Measurements from ENCODE around the gene AMN.

Gene AMN

DNA sequence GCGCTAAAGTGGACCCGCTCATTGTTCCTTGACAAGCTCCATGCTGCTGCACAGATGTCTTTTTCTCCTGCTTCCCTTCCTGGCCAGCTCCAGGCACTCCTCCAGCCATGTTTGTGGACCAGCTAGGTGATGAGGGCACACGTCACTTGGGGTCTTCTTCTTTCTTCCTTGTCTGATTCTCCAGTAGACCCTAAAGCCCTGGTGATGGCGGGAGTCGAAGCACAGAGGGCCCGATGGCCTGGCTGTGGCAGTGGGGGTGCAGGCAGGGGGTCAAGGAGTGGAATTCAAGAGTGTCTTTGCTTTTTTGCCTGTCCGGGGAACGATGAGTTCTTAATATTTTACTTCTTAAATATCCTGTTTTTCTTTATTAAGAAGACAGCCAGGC lies 23.0 kb upstream of the AMN start:
- DNase-seq (ENCODE audit: low read depth): no peak

DNA sequence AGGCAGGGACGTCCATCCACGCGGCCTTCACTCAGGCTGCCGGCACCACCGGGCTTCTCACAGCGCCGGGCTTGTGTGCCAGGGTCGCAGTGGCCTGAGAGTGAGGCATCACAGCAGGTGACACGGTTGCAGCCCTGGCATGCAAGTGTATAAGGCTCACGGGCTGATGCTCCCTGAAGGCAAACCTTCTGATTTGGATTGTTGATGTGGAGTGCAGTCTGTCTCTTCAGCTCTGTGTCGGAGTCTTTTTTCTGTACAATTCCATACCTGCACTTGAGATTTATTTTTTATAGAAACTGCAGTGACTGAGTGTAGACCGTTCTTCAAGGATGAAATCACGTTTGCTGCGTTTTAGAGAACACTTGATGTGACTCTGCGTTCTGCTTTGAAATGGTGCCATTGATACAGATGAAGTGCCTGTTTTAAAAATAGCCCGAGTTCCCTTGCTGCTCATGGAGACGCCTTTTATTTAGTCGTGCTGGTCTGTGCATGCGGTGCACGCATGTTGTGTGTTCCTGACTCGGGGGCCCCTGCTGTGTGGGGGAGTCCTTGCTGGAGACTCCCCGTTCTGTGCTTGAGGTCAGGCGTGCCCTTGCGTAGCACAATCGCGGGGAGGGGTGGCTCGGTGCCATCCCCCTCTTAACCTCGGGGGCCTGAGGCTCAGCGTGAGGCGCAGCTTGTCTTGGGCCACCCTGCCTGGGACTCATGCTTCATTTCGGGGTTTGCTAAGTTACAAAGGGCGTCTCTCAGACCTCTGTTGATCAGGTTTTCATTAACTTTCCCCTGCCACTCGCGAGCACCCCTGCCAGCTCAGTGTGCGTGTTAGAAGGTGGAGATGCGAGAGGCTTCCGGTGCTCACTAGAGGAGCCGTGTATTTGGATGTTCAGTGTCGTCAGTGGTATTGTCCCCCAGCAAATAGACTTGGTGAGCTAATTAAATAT lies 21.6 kb upstream of the AMN start:
- DNase-seq (ENCODE audit: low read depth): no peak

DNA sequence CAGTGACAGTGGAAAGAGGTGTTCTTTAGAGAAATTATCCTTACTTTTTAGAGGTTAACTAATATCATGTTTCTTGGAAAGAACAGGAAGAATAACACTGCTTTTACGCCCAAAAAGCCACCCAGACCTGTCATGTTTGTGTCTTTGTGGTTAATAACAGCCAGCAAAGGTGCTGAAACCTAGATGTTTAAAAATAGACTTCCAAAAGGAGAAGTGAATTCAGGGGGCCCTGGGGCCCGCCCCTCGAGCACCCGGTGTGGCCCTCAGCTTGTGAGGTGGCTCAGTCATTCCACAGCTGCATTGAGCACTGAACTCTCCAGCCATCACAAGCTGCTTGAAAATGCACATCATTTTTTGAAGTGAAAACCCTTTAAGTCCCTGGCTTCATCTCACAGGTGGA lies 20.8 kb upstream of the AMN start:
- DNase-seq (ENCODE audit: low read depth): no peak

DNA sequence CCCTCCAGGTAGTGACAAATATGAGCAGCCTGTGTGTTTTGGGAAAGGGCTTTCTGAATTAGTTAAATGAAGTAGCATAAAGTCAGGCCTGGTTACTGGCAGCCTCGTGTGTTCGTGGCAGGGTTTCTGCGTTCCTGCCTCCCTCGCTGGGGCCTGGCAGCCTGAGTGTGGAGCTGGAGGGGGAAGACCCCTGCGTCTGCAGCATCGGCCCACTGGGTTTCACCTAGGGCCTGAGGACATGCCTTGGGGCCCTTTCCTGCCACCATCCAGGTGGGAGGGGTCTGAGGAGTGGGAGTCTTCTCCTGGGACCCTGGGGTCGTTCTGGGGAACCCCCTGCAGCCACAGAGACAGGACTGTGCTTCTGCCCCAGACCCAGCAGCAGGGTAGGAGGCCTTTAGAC lies 20.4 kb upstream of the AMN start:
- DNase-seq (ENCODE audit: low read depth): no peak

DNA sequence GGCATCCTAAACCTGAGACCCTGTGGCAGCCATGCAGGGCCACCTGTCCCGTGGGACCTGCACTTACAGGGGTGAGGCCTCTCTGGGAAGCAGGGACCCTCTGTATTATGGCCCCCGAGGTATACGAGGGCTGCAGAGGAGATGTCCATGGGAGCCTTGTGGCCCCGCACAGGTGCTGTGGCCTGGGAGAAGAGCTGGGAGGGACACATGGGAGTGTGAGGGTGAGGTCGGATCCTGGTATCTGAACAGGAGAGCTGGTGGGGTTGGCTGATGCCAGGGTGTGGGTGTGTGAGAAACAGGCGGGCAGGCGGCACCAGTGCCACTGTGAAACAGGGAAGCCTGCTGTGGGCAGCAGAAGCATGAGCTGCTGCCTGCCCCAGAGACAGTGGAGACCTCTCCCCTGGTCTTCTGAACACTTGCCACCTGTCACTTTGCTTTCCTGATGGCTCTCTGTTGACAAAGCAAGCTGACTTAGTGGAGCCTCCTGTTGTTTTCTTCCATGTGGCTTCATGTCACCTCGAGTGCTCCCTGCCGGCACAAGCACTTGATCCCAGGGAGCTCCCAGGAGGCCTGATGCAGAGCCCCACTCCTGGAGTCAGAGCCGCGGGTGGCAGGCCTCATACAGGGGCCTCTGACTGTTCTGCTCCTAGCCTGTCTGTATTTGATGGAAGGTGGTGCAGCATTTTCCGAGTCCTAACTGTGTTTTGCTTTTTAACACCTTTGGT lies 19.8 kb upstream of the AMN start:
- no peak for DNase-seq (ENCODE audit: low read depth)

DNA sequence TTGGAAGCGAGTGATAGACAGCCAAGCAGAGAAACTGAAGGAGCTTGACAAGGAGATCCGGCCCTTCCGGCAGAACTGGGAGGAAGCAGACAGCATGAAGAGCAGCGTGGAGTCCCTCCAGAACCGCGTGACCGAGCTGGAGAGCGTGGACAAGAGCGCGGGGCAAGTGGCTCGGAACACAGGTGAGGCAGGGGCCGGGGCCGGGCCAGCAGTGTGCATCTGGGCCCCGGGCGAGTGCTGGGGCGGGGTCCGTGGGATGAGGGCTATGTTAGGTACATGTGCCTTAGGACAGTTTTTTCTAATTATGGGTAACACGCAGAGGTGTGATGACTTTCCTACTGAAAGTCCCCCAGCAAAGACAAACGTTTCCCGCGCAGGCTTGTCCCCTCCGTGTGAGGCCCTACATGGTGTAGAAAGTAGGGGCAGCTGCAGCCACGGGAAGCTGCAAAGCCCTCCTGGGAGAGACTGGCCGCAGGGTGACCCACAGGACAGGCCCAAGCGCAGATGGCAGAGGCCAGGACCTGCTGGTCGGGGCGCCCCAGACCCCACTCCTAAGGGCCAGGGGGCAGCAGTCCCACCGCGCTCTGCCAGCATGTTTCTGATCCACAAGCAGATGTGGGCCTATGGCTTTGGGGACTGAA lies 19.1 kb upstream of the AMN start:
- DNase-seq (ENCODE audit: low read depth): no peak

DNA sequence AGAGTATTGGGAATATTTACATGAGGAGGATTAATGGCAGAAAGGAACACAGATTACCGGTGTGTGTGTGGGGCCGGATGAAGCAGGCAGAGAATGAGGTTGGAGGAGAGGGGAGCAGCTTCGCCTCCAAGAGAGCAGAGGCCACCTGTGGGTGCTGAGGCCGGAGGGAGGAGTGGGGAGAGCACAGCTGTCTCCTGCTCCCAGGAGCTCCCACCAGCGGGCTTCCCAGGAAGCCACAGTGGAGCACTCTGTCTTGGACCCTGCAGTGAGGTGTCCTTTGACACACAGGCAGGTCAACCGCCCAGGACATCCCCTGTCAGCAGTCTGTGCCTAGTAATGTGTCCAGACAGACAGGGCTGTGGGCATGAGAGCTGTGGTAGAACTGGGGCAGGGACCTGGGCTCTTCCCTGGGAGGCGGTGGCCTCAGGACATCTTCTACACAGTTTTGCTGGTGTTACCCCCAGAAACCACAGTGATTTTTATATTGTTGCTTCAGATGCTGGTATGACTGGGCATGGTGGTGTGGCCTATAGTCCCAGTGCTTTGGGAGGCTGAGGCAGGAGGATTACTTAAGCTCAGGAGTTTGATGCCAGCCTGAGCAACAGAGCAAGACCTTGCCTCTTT lies 18.5 kb upstream of the AMN start:
- DNase-seq (ENCODE audit: low read depth): no peak

DNA sequence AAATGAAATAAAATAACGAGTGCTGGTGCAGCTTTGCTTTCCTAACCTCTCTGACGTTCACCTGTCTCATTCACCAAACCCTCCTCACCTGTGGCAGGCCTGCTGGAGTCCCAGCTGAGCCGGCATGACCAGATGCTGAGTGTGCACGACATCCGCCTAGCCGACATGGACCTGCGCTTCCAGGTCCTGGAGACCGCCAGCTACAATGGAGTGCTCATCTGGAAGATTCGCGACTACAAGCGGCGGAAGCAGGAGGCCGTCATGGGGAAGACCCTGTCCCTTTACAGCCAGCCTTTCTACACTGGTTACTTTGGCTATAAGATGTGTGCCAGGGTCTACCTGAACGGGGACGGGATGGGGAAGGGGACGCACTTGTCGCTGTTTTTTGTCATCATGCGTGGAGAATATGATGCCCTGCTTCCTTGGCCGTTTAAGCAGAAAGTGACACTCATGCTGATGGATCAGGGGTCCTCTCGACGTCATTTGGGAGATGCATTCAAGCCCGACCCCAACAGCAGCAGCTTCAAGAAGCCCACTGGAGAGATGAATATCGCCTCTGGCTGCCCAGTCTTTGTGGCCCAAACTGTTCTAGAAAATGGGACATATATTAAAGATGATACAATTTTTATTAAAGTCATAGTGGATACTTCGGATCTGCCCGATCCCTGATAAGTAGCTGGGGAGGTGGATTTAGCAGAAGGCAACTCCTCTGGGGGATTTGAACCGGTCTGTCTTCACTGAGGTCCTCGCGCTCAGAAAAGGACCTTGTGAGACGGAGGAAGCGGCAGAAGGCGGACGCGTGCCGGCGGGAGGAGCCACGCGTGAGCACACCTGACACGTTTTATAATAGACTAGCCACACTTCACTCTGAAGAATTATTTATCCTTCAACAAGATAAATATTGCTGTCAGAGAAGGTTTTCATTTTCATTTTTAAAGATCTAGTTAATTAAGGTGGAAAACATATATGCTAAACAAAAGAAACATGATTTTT lies 17.1 kb upstream of the AMN start:
- no peak for DNase-seq (ENCODE audit: low read depth)

DNA sequence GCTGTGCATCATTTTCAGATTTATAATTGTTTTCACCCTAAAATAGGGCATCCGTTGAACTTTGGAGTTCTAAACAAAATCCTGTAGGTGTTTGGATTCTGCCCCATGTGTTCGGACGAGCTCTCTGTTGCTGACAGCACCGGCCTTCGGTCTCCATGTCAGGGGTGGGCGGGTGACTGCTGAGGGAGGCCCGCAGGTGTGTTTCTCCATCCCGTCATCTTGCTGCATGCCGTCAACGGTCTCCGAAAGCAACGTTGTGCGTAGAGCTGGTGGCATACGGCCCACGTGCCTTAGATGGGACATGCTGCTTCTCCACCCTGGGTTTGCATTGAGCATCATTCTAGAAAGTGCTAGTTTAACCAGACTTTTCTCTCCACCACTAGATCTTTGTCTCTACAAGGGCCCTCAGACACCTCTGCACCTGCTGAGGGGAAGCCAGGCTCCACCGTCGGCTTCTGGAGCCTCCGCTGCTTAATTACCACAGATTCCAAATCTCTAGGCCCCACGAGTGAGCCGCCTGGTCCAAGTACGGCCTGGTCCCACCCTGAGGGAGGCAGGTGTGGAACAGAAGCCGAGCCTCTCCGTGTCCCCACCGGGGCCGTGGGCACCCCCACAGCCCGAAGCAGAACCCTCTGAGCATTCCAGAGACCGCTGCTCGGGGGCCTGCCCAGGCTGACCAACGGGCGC lies 15.7 kb upstream of the AMN start:
- no peak for DNase-seq (ENCODE audit: low read depth)

DNA sequence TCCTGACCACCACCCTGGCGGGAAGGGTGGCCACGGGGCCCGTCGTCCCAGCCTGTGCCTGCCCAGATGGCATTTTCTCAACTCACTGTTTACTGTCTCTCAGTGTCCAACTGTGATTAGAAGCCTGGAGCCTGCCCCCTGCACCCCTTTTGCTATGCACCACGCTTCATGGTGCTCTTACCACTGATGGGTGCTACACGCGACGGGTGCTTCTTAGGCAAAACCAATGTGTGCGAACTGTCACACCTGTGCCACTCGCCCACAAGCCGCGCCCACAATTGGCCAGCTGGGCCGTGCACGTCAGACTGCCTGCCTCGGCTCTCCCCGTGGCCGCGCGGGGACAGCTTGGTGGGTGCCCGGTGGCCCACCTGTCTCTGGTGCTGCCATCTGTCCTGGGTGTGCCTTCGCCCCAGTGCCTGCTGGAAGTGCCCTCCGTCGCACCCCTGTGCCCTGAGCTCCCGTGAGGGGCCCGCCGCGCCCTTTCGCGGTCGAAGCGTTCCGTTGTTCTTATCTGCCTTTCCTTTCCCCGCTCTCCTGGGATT lies 15.1 kb upstream of the AMN start:
- DNase-seq (ENCODE audit: low read depth): no peak

DNA sequence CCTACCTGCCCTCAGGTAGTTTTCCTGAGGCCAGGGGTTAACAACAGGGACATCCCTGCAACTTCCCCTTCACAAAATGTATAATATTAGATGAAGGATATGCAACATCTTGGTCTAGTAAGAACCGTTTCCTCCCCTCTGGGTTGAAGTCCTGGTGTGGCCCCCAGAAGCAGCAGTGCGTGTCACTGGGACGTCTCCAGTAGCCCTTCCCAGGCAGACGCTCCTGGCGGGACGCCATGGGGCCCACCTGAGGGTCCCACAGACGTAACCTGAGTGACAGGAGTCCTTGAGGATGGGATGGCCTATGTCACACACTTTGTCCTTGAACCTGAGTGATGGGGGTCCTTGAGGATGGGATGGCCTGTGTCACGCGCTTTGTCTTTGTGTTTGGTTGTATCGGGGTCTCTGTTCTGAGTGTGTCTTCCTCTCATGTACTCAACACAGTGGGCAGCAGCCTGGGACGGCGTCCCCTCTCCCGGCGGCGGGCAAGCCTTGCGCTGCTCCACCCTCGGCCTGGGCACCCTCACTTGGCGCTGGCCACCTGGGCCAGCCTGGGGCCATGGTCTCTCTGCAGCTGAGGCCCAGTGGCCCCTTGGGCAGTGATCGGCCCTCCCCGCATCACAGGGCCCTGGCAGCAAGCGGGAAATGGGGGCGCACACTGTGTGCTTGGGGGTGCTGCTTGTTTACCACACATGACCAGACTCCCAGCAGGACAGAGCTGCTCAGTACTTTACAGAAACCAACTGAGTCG lies 14.3 kb upstream of the AMN start:
- no peak for DNase-seq (ENCODE audit: low read depth)

DNA sequence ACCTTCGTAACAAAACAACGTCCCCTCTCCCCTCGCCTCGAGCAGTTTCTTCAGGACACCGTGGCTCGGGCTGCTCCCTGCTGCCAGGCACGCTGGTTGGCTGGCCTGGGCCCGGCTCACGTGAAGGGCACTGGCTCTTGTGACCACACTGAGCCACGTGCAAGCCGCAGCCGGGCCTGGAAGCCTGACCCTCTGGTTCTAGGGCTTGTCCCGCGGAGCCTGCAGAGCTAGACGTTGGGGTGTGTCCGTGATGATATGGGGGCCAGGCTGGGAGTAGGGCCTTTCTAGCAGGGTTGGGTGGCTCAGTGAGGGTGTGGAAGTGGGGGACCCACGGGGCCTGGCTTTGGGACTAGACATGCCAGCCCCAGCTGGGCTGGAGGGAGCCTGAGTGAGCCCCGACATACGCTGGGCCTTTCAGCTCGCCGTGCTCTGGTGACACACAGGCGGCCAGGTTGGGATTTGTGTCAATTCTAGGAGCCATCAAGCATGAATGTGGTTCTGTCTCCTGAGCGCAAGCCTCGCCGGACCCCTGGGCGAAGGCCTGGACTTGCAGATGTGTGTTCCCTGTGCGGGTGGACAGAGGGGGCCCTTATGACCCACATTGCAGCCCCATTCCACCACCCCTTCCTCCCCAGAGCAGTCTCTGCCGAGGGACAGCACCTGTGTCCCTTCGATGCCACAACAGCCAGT lies 13.6 kb upstream of the AMN start:
- no peak for DNase-seq (ENCODE audit: low read depth)

DNA sequence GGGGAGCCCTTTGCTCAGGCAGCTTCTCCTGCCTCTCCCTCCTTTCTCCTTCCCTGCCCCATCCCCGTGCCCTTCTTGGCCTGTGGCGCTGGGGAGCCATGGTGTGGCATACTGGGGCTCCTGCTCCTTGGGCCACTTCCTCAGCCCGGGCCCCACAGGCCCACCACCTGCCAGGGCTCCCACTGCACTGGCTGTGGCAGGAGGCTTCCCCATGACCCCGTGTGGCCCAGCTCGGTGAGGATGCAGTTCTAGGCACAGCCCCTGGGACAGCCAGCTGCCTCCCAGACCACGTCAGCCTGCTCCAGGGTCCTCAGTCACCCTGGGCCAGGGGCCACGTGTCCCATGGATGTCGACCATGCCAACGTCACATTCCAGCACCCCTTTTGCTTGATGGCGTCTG lies 13.0 kb upstream of the AMN start:
- no peak for DNase-seq (ENCODE audit: low read depth)

DNA sequence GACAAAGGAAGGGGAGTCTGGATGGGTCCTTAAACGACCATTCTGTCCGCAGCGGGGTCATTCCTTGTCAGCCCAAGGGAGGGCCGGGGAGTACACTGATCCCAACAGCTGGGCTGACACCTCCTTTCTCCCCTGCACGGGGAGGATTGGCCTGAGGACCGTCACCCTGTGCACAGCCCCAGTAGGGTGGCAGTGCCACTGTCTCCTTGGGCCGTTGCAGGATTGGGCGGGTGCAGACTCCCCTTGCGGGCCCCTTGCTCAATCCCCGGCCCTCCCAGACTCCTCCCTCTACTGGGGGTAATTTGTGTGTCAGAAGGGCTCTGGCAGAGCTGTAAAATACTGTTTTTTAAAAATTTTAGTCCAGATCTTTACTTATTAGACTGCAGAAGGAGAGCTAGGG lies 12.6 kb upstream of the AMN start:
- no peak for DNase-seq (ENCODE audit: low read depth)

DNA sequence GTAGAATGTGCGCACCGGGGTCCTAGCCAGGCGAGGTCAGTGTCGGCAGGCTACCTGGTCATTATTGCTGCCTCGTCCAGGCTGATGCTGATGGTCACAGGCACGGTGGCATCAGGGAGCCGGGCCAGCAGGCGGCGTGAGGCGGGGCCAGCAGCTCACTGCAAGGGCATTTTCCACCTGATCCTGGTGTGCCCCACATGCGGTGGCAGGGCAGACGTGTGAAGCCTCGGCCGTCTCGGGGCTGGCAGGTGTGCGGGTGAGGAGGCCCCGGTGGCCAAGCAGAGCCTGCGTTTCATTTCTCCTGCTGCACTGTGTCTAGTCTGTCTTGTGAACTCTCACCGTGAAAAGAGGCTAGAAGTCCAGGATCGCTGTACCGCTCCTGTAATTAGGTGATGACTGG lies 12.0 kb upstream of the AMN start:
- DNase-seq (ENCODE audit: low read depth): no peak

DNA sequence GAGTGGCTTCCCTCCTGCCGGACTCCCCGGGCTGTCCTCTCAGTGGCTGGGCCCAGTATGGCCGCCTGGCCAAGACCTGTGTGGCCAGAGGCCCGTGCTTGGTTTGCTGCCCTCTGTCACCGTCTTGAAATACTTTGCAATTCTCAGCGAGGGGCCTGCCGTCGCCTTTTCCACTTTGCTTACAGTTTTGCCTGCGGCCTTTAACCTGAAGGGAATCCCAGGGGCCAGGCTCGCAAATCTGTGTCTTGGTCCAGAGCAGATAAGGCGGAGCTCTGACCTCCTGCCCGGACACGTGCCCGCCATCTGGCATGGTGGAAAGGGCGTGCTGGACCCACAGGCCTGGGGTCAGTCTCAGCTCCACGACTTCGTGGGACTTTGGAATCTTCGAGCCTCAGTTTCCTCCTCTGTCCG lies 10.9 kb upstream of the AMN start:
- no peak for DNase-seq (ENCODE audit: low read depth)

DNA sequence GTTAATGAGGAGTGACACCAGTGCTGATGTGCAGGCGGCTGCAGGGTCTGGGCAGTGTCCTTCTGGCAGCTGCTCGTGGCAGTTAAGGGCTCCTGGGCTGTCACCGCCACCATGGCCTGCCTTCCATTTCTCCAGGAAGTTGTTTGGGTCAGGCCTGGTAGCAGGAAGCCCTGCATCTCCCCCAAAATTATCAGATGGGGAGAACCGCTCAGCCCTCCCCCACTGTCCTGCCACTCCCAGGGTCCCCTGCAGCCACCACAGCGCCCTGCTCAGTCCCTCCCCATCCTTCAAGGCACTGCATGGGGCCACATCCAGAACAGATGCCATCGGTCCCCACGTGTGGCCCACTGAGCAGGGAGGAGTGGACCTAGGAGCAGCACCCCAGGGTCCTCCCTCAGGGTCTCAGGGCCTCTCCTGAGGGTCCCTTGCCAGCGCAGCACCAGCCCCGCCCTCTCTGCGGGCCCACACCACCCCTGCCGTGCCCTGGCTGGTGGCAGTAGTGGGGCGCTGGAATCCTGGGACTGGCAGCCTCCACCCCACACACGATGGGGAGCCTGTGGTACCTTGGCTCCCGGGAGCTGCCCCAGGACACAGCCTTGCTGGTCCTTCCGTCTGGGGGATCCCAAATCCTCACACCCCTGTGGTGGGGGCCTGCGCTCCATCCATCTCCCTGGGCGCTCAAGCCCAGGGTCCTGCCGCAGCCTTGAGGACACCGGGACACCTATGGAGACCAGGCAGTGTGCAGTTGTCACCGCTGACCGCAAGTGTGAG lies 10.3 kb upstream of the AMN start:
- no peak for DNase-seq (ENCODE audit: low read depth)

Data from fibroblast of gingiva (primary cell).